Measurements from ENCODE around the gene USP14.

Gene USP14

DNA sequence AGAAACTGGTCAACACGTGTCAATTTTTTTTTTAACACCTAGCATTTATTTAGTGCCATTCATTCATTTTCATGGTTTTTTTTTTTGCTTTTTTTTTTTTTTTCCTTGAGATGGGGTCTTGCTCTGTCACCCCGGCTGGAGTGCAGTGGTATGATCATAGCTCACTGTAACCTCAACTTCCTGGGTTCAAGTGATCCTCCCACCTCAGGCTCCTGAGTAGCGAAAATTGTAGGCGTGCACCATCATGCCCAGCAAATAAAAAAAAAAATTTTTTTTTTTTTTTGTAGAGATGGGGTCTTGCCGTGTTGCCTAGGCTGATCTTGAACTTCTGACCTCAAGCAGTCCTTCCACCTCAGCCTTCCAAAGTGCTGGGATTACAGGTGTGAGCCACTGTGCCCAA is 21.1 kb downstream of the USP14 start:
- H3K27me3 ChIP-seq (ENCODE audit: control insufficient read depth, insufficient read depth, low read length): no peaks in the 10 kb centered on the region
- no peaks in the 10 kb centered on the region for H3K4me1 ChIP-seq (ENCODE audit: control insufficient read depth, insufficient read depth, low read length)
- no peak overlapping the region for H3K4me3 ChIP-seq (ENCODE audit: low read length)
- no peak overlapping the region for H3K9ac ChIP-seq (ENCODE audit: low read length)
- no peaks in the 10 kb centered on the region for H3K9me3 ChIP-seq (ENCODE audit: control insufficient read depth, low read length)
- peaks cover 5% of the 10 kb centered on the region for H3K36me3 ChIP-seq (ENCODE audit: control insufficient read depth, insufficient read depth, low read length)

DNA sequence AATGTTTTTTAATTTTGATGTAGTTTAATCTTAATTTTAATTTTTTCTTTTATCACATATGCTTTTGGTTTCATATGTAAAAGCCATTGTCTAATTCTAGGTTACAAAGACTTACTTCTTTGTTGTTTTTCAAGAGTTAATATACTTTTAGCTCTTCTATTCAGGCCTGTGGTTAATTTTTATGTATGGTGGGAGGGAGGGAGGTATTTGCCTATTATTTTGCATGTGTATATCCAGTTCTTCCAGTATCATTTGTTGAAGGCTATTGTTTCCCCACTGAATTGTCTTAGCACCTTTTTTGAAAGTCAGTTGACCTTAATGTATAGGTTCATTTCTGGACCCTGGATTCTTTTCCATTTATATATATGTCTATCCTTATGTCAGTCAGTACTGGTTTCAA is 23.4 kb downstream of the USP14 start:
- H3K27me3 ChIP-seq (ENCODE audit: control insufficient read depth, insufficient read depth, low read length): no peaks in the 10 kb centered on the region
- no peaks in the 10 kb centered on the region for H3K9me3 ChIP-seq (ENCODE audit: control insufficient read depth, low read length)
- H3K4me1 ChIP-seq (ENCODE audit: control insufficient read depth, insufficient read depth, low read length): no peaks in the 10 kb centered on the region
- no peak overlapping the region for H3K9ac ChIP-seq (ENCODE audit: low read length)
- H3K4me3 ChIP-seq (ENCODE audit: low read length): no peak overlapping the region
- peaks cover 5% of the 10 kb centered on the region for H3K36me3 ChIP-seq (ENCODE audit: control insufficient read depth, insufficient read depth, low read length)

DNA sequence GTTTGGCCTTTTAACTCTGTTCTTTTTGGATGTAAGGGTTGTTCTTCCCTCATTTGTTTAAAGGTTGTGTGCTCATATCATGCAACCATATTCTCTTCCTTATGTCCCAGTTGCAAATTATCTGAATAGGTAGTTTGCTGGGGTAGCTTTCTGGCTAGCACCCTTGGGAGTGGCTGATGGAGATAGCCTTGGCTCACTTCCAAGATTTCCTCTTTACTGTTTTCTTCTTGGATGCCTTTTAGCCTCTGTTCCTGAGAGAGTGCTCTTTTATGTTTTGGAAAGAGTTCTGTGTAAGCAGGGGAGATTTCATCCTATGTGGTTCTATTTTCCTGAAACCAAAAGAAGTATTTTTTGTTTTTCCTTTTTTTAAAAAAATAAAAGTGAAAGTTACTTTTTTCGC is 25.4 kb downstream of the USP14 start:
- Histone ChIP-seq H3K9ac (ENCODE audit: low read length) (no peak overlapping the region), H3K4me3 (ENCODE audit: low read length) (no peak overlapping the region), H3K4me1 (ENCODE audit: control insufficient read depth, insufficient read depth, low read length) (no peaks in the 10 kb centered on the region), H3K27me3 (ENCODE audit: control insufficient read depth, insufficient read depth, low read length) (no peaks in the 10 kb centered on the region), H3K9me3 (ENCODE audit: control insufficient read depth, low read length) (no peaks in the 10 kb centered on the region), H3K36me3 (ENCODE audit: control insufficient read depth, insufficient read depth, low read length) (peaks cover 5% of the 10 kb centered on the region)

GRCh38 chr18:189254-189653 is 30.9 kb downstream of the USP14 start:
- H3K36me3 ChIP-seq (ENCODE audit: control insufficient read depth, insufficient read depth, low read length): no peaks in the 10 kb centered on the region
- no peak overlapping the region for H3K9ac ChIP-seq (ENCODE audit: low read length)
- H3K9me3 ChIP-seq (ENCODE audit: control insufficient read depth, low read length): no peaks in the 10 kb centered on the region
- H3K4me3 ChIP-seq (ENCODE audit: low read length): no peak overlapping the region
- H3K4me1 ChIP-seq (ENCODE audit: control insufficient read depth, insufficient read depth, low read length): peaks cover 5% of the 10 kb centered on the region
- H3K27me3 ChIP-seq (ENCODE audit: control insufficient read depth, insufficient read depth, low read length): no peaks in the 10 kb centered on the region

GRCh38 chr18:191725-192124 is 33.4 kb downstream of the USP14 start:
- Histone ChIP-seq H3K36me3 (ENCODE audit: control insufficient read depth, insufficient read depth, low read length) (no peaks in the 10 kb centered on the region), H3K4me1 (ENCODE audit: control insufficient read depth, insufficient read depth, low read length) (peaks cover 5% of the 10 kb centered on the region), H3K9ac (ENCODE audit: low read length) (no peak overlapping the region)

GRCh38 chr18:192801-193200 is 34.4 kb downstream of the USP14 start:
- Histone ChIP-seq H3K4me3 (ENCODE audit: low read length) (no peak overlapping the region), H3K4me1 (ENCODE audit: control insufficient read depth, insufficient read depth, low read length) (peaks cover 5% of the 10 kb centered on the region), H3K27me3 (ENCODE audit: control insufficient read depth, insufficient read depth, low read length) (no peaks in the 10 kb centered on the region), H3K36me3 (ENCODE audit: control insufficient read depth, insufficient read depth, low read length) (no peaks in the 10 kb centered on the region), H3K9me3 (ENCODE audit: control insufficient read depth, low read length) (no peaks in the 10 kb centered on the region), H3K9ac (ENCODE audit: low read length) (no peak overlapping the region)

More at GRCh38 chr18:191725-192124, 33.4 kb downstream of the USP14 start:
- H3K27me3 ChIP-seq (ENCODE audit: control insufficient read depth, insufficient read depth, low read length): no peaks in the 10 kb centered on the region
- H3K9me3 ChIP-seq (ENCODE audit: control insufficient read depth, low read length): no peaks in the 10 kb centered on the region
- H3K4me3 ChIP-seq (ENCODE audit: low read length): no peak overlapping the region

- no peak overlapping the region for H3K4me3 ChIP-seq (ENCODE audit: low read length)
- no peaks in the 10 kb centered on the region for H3K36me3 ChIP-seq (ENCODE audit: control insufficient read depth, insufficient read depth, low read length)
- H3K27me3 ChIP-seq (ENCODE audit: control insufficient read depth, insufficient read depth, low read length): no peaks in the 10 kb centered on the region
- H3K9ac ChIP-seq (ENCODE audit: low read length): no peak overlapping the region
- H3K4me1 ChIP-seq (ENCODE audit: control insufficient read depth, insufficient read depth, low read length): no peaks in the 10 kb centered on the region
- H3K9me3 ChIP-seq (ENCODE audit: control insufficient read depth, low read length): no peaks in the 10 kb centered on the region
These were observed 37.3 kb downstream of the USP14 start for GRCh38 chr18:195651-196050.

DNA sequence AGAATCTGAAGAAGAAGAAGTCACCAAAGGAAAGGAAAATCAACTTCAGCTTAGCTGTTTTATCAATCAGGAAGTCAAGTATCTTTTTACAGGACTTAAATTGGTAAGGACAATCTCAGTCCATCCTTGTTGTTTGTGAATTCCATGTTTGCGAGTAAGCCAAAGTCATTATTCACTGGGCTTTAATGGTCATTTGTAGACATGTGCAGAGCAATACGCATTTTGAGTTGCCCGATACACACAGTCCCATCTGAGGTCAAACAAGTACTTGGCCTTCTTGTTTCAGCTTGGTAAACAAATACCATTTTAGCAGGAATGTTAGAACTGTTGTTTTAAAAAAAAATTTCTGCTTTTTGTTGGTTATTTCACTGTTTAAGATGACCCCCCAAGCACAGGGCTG is 40.9 kb downstream of the USP14 start:
- H3K9me3 ChIP-seq (ENCODE audit: control insufficient read depth, low read length): no peaks in the 10 kb centered on the region
- H3K9ac ChIP-seq (ENCODE audit: low read length): no peak overlapping the region
- H3K4me1 ChIP-seq (ENCODE audit: control insufficient read depth, insufficient read depth, low read length): no peaks in the 10 kb centered on the region
- H3K4me3 ChIP-seq (ENCODE audit: low read length): no peak overlapping the region
- H3K36me3 ChIP-seq (ENCODE audit: control insufficient read depth, insufficient read depth, low read length): no peaks in the 10 kb centered on the region
- H3K27me3 ChIP-seq (ENCODE audit: control insufficient read depth, insufficient read depth, low read length): no peaks in the 10 kb centered on the region

- H3K4me3 ChIP-seq (ENCODE audit: low read length): no peak overlapping the region
- no peaks in the 10 kb centered on the region for H3K27me3 ChIP-seq (ENCODE audit: control insufficient read depth, insufficient read depth, low read length)
- no peak overlapping the region for H3K9ac ChIP-seq (ENCODE audit: low read length)
- H3K4me1 ChIP-seq (ENCODE audit: control insufficient read depth, insufficient read depth, low read length): no peaks in the 10 kb centered on the region
- no peaks in the 10 kb centered on the region for H3K9me3 ChIP-seq (ENCODE audit: control insufficient read depth, low read length)
- H3K36me3 ChIP-seq (ENCODE audit: control insufficient read depth, insufficient read depth, low read length): no peaks in the 10 kb centered on the region
These were observed 41.4 kb downstream of the USP14 start for GRCh38 chr18:199768-200167.

DNA sequence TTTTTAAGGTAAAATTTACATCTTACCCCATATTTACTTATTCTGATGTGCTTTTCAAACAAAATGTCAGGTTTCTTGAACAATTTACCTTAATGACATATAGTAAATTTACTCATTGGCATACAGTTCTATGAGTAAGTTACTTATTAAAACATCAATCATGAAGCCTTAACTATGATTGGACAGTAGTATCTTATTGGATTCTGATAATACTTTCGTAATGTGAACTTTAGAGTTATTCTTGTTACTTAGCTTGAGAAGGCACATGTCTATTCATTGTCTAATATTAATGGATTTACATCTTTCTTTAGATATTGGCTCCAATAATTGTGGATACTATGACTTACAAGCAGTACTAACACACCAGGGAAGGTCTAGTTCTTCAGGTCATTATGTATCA is 51.7 kb downstream of the USP14 start:
- no peak overlapping the region for H3K9ac ChIP-seq (ENCODE audit: low read length)
- H3K27me3 ChIP-seq (ENCODE audit: control insufficient read depth, insufficient read depth, low read length): no peaks in the 10 kb centered on the region
- no peaks in the 10 kb centered on the region for H3K9me3 ChIP-seq (ENCODE audit: control insufficient read depth, low read length)
- no peaks in the 10 kb centered on the region for H3K36me3 ChIP-seq (ENCODE audit: control insufficient read depth, insufficient read depth, low read length)
- no peak overlapping the region for H3K4me3 ChIP-seq (ENCODE audit: low read length)
- H3K4me1 ChIP-seq (ENCODE audit: control insufficient read depth, insufficient read depth, low read length): no peaks in the 10 kb centered on the region

GRCh38 chr18:210733-211132 is 52.4 kb downstream of the USP14 start:
- Histone ChIP-seq H3K9ac (ENCODE audit: low read length) (no peak overlapping the region), H3K4me1 (ENCODE audit: control insufficient read depth, insufficient read depth, low read length) (no peaks in the 10 kb centered on the region), H3K4me3 (ENCODE audit: low read length) (no peak overlapping the region), H3K27me3 (ENCODE audit: control insufficient read depth, insufficient read depth, low read length) (no peaks in the 10 kb centered on the region), H3K9me3 (ENCODE audit: control insufficient read depth, low read length) (no peaks in the 10 kb centered on the region), H3K36me3 (ENCODE audit: control insufficient read depth, insufficient read depth, low read length) (no peaks in the 10 kb centered on the region)

DNA sequence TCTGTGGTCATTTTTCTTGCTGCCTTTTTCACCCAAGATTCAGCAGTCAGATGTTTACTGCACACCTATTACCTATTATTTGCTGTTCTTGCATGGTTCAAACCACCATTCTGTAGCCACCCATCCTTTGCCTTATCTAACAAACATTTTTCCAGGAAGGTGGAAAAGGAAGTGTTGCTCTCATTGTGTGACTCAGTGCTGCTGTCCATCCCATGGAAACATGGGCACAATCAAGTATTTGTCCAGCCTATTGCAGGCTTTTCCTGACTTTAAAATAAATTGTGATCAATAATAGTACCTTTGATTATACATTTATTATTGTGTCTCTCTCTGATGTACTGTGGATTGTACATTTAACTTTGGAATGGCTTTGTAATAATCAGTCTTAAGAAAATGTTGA is 53.2 kb downstream of the USP14 start:
- H3K4me3 ChIP-seq (ENCODE audit: low read length): no peak overlapping the region
- no peaks in the 10 kb centered on the region for H3K4me1 ChIP-seq (ENCODE audit: control insufficient read depth, insufficient read depth, low read length)
- H3K27me3 ChIP-seq (ENCODE audit: control insufficient read depth, insufficient read depth, low read length): no peaks in the 10 kb centered on the region
- no peaks in the 10 kb centered on the region for H3K9me3 ChIP-seq (ENCODE audit: control insufficient read depth, low read length)
- no peaks in the 10 kb centered on the region for H3K36me3 ChIP-seq (ENCODE audit: control insufficient read depth, insufficient read depth, low read length)
- H3K9ac ChIP-seq (ENCODE audit: low read length): no peak overlapping the region

GRCh38 chr18:212780-213179 is 54.4 kb downstream of the USP14 start:
- H3K9me3 ChIP-seq (ENCODE audit: control insufficient read depth, low read length): no peaks in the 10 kb centered on the region
- no peaks in the 10 kb centered on the region for H3K27me3 ChIP-seq (ENCODE audit: control insufficient read depth, insufficient read depth, low read length)
- no peak overlapping the region for H3K4me3 ChIP-seq (ENCODE audit: low read length)
- no peak overlapping the region for H3K9ac ChIP-seq (ENCODE audit: low read length)
- H3K36me3 ChIP-seq (ENCODE audit: control insufficient read depth, insufficient read depth, low read length): no peaks in the 10 kb centered on the region
- no peaks in the 10 kb centered on the region for H3K4me1 ChIP-seq (ENCODE audit: control insufficient read depth, insufficient read depth, low read length)
